GM12892 (cell line): Measurements from ENCODE around the gene MBTPS2.

Experiments used
- POLR2A ChIP-seq: IDR thresholded peaks from 2 replicates; pipeline ENCODE4 v1.6.1; 2011; ENCODE audit warnings: low read depth, low read length, control low read depth
- TAF1 ChIP-seq: IDR thresholded peaks from 2 replicates; pipeline ENCODE4 v1.6.1; 2011; ENCODE audit warnings: low read depth, mild to moderate bottlenecking, control low read depth, low read length, borderline replicate concordance

DNA sequence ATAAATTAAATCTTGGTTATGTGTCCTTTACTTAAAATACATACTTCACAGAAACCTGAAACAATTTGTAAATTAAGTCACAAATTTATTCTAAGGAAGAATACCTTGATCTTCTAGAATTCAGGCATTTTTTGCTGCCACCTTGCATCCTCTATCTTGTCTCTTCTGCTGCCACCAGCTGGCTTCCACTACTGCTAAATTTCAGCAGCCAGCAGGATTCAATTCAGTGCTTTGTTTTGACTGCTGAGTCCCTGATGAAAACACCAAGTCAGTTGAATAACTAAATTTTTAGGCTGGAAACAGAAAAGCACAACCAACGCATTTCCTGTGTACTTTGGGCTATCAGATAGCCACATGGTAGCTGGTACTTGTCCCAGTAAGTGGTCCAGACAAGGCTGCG is 2.4 kb upstream of the MBTPS2 start:
- TF ChIP-seq TAF1 (no peak), POLR2A (no peak)
